ENCODE data around the gene ATG2B.

- TF ChIP-seq, protein P1, sequence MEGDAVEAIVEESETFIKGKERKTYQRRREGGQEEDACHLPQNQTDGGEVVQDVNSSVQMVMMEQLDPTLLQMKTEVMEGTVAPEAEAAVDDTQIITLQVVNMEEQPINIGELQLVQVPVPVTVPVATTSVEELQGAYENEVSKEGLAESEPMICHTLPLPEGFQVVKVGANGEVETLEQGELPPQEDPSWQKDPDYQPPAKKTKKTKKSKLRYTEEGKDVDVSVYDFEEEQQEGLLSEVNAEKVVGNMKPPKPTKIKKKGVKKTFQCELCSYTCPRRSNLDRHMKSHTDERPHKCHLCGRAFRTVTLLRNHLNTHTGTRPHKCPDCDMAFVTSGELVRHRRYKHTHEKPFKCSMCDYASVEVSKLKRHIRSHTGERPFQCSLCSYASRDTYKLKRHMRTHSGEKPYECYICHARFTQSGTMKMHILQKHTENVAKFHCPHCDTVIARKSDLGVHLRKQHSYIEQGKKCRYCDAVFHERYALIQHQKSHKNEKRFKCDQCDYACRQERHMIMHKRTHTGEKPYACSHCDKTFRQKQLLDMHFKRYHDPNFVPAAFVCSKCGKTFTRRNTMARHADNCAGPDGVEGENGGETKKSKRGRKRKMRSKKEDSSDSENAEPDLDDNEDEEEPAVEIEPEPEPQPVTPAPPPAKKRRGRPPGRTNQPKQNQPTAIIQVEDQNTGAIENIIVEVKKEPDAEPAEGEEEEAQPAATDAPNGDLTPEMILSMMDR (IDR thresholded peaks at IDR 0.05; ENCODE audit: low read length) = no peak
- no peak for TF ChIP-seq EZH2 (IDR thresholded peaks at IDR 0.05; ENCODE audit: borderline replicate concordance, low read length)
Measured at GRCh38 chr14:96267916-96268315, 95.2 kb downstream of the ATG2B start.

Measured in OCI-LY1 (cell line).